NCI-H82 treated with DMSO at 0.1 percent for 48 hours (cell line): Measurements from ENCODE around the gene INPP5A.
"Not testable (repeated sequence)": the region's sequence is repeated elsewhere in the genome, so short reads cannot be mapped to it uniquely, and the experiment has no call there.

Source experiments
- DNase-seq: peaks from one replicate; lab custom pipeline; 2025; ENCODE audit not compliant: unreplicated experiment; lab: John Stamatoyannopoulos, UW

INPP5A gene

GRCh38 chr10:132808383-132809231, 271.0 kb downstream of the INPP5A start:
- no peak for DNase-seq

- no peak for DNase-seq
Measured at GRCh38 chr10:132809232-132810140, 271.9 kb downstream of the INPP5A start.

- DNase-seq: no peak
Measured at GRCh38 chr10:132810141-132810806, 272.7 kb downstream of the INPP5A start.

- DNase-seq: no peak
Measured at GRCh38 chr10:132810807-132811700, 273.5 kb downstream of the INPP5A start.

- no peak for DNase-seq
Measured at GRCh38 chr10:132811891-132812481, 274.4 kb downstream of the INPP5A start.

- DNase-seq: no peak
Measured at GRCh38 chr10:132812520-132812919, 274.9 kb downstream of the INPP5A start.

GRCh38 chr10:132813001-132813401, 275.4 kb downstream of the INPP5A start:
- DNase-seq: no peak

- no peak for DNase-seq
Measured at GRCh38 chr10:132813560-132814468, 276.2 kb downstream of the INPP5A start.

- DNase-seq: no peak
Measured at GRCh38 chr10:132814469-132814856, 276.9 kb downstream of the INPP5A start.

- no peak for DNase-seq
Measured at GRCh38 chr10:132815168-132815857, 277.7 kb downstream of the INPP5A start.

- no peak for DNase-seq
Measured at GRCh38 chr10:132816718-132817117, 279.1 kb downstream of the INPP5A start.

- DNase-seq: no peak
Measured at GRCh38 chr10:132817701-132818211, 280.2 kb downstream of the INPP5A start.

GRCh38 chr10:132820056-132820455, 282.5 kb downstream of the INPP5A start:
- DNase-seq: no peak

- not testable (repeated sequence) for DNase-seq
Measured at GRCh38 chr10:132825783-132826523, 288.4 kb downstream of the INPP5A start.

- DNase-seq: no peak
Measured at GRCh38 chr10:132826524-132827422, 289.2 kb downstream of the INPP5A start.

GRCh38 chr10:132827423-132827789, 289.8 kb downstream of the INPP5A start:
- no peak for DNase-seq
